ENCODE measurements around the gene ASB4.

DNA sequence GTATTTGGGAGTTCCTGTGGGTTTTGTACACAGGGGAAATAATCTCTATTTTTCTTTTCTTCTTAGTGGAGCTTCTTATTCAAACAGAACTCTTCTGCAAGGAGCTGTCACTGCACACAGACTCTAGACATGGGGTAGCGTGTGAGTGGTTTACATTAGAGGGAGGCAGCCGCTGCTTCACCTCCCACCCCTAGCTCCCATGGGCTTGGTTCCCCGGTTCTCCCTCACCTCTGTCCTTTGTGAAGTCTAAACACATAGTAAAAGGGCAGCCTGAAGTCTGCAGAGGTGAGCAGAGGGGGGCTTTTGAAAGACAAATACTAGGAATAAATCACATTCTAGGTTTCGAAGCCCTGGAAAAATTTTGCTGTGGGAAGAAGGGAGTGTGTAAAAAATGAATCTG lies 5.5 kb downstream of the ASB4 start:
- TF ChIP-seq EZH2 (optimal IDR thresholded peaks at IDR 0.05; ENCODE audit: low read depth, low read length) = no peak
- TF ChIP-seq EZH2phosphoT487 (IDR thresholded peaks at IDR 0.05; ENCODE audit: low read length) = no peak
- no peak for TF ChIP-seq CTCF (IDR thresholded peaks at IDR 0.05; ENCODE audit: low read length)

Data from MM.1S (cell line).